ENCODE results near the gene DAB1. TPM values are rescaled to one million over a fixed set of nuclear protein-coding genes. Genes with fewer than 3 reads are reported as not detected.

DAB1 gene
- total RNA-seq, 1 donor from 2014 or later = 14.0 TPM

GRCh38 chr1:57040811-57041210 is 383.0 kb downstream of the DAB1 start:
- no peak for TF ChIP-seq CTCF (conservative IDR thresholded peaks at IDR 0.05)
- DNase-seq (ENCODE audit: low read depth, low spot score) = no peak
- Mint-ChIP-seq H3K36me3 (ENCODE audit: low read depth) (peaks cover 2% of the 10 kb centered on the region), H3K4me3 (no peak overlapping the region), H3K9me3 (no peaks in the 10 kb centered on the region), H3K27me3 (ENCODE audit: low read depth) (no peaks in the 10 kb centered on the region), H3K4me1 (no peaks in the 10 kb centered on the region), H3K27ac (ENCODE audit: unreplicated experiment) (no peak overlapping the region)

DNA sequence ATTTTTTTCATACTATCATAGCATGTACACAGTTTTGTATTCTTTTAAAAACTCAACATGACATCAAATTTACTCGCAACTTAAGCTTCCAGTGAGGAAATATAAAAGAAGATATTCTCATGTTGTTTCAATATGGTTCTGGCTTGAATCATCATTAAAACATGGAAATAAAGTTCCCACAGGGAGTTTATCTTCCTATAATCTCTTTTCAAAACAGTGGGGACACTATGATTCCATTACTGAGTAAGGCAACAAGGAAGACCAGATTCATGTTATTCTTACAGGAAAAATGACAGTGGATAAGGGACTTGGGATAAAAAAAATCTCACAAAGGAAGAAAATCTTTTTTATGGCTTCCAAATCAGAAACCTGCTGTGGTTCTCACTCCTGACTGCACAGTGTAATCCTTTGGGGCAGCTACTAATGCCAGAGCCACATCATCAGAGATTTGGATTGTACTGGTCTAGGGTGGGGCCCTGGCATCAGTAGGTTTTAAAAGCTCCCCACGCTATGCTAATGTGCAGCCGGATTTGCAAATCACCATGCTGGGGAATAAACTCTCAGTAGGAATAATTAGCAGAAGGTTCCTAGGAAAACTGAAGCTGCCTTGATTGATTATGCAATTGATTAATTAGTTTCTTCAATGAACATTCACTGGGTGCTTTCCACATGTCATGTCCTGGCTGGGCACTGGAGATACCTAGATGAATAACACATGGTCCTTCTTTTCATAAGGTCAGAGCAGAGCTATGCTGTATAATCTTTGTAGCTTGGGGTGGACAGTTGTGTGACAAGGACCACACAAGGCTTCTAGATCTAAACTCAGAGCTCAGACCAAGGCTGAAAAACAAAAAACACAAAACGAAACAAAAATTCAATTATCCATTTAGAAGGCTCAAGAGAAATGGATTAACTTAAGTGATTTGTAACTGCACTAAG is 386.9 kb downstream of the DAB1 start:
- Mint-ChIP-seq H3K27me3 (ENCODE audit: low read depth) (no peaks in the 10 kb centered on the region), H3K4me3 (no peak overlapping the region), H3K4me1 (no peaks in the 10 kb centered on the region), H3K9me3 (peaks cover 4% of the 10 kb centered on the region), H3K36me3 (ENCODE audit: low read depth) (peaks cover 2% of the 10 kb centered on the region), H3K27ac (ENCODE audit: unreplicated experiment) (no peak overlapping the region)
- no peak for DNase-seq (ENCODE audit: low read depth, low spot score)
- no peak for TF ChIP-seq CTCF (conservative IDR thresholded peaks at IDR 0.05)

DNA sequence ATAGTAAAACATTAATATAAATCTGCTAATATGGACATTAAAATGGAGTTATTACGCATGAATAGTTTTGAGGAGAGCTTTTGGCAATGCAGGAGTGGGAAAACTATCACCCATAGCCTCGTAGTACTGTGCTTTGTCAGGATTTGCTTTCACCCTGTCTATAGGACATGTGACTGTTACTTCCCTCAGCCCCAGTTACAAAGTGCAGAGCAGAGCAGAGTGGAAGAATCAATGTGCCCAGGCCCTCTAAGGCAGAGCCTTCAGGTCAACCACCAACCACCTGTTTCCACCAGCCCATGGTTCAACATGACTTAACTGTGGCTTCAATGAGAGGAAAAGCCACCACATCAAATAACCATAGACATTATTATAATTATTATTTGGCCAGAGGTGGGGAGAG is 389.1 kb downstream of the DAB1 start:
- Mint-ChIP-seq H3K36me3 (ENCODE audit: low read depth) (peaks cover 8% of the 10 kb centered on the region), H3K4me3 (no peak overlapping the region), H3K27ac (ENCODE audit: unreplicated experiment) (no peak overlapping the region), H3K4me1 (no peaks in the 10 kb centered on the region), H3K9me3 (peaks cover 7% of the 10 kb centered on the region), H3K27me3 (ENCODE audit: low read depth) (no peaks in the 10 kb centered on the region)
- no peak for TF ChIP-seq CTCF (conservative IDR thresholded peaks at IDR 0.05)
- DNase-seq (ENCODE audit: low read depth, low spot score) = no peak

DNA sequence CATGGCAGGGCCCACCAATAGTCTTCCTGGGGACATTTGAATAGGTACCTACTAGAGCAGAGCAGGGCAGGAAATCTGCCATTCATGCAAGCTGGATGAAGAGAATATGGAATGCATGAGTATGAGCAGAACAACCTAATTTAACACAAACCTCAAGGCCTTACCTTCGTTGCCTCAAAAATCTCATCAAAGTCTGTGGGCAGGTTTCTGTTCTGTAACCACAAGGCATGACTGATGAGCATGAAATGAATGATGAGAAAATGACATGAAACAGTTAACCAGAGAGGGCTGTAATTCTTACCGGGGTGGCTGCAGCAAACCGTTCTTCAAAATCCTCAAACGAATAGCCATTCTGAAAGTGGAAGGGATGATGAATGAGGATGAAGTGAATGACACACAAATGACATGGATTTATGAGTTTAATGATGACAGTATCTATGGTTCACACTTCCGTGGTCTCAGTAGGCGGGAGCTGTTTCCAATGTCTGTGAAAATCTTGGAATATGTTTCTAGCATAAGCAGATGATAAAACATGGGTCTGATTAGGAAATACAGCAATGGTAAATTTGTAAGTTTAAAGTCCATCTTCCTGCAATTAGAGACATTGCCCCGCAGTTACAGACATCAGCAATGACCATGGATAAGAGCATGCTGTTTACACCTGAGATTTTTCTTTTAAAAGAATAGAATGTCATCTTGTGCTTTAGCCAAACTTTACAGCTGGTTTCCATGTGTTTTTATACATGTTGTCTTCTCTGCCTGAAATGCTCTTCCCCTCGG is 390.4 kb downstream of the DAB1 start:
- peaks cover 14% of the 10 kb centered on the region for H3K36me3 Mint-ChIP-seq (ENCODE audit: low read depth)
- no peaks in the 10 kb centered on the region for H3K4me1 Mint-ChIP-seq
- no peak for TF ChIP-seq CTCF (conservative IDR thresholded peaks at IDR 0.05)
- no peak overlapping the region for H3K27ac Mint-ChIP-seq (ENCODE audit: unreplicated experiment)
- no peak for DNase-seq (ENCODE audit: low read depth, low spot score)
- no peaks in the 10 kb centered on the region for H3K27me3 Mint-ChIP-seq (ENCODE audit: low read depth)
- H3K4me3 Mint-ChIP-seq = no peak overlapping the region
- H3K9me3 Mint-ChIP-seq = peaks cover 11% of the 10 kb centered on the region

GRCh38 chr1:57026624-57027354 is 397.1 kb downstream of the DAB1 start:
- Mint-ChIP-seq H3K36me3 (ENCODE audit: low read depth) (peaks cover 14% of the 10 kb centered on the region), H3K4me3 (no peak overlapping the region), H3K27me3 (ENCODE audit: low read depth) (no peaks in the 10 kb centered on the region), H3K27ac (ENCODE audit: unreplicated experiment) (no peak overlapping the region), H3K9me3 (peaks cover 10% of the 10 kb centered on the region), H3K4me1 (peaks cover 14% of the 10 kb centered on the region)
- DNase-seq (ENCODE audit: low read depth, low spot score) = no peak
- TF ChIP-seq CTCF (conservative IDR thresholded peaks at IDR 0.05) = no peak
